Lung (tissue), 12 donors: ENCODE measurements around the gene PPP2R5B. TPM values are rescaled to one million over a fixed set of nuclear protein-coding genes. Genes with fewer than 3 reads are reported as not detected.

Experiments
- ATAC-seq: fragments of 200-7000 bp; cut with Tn5 transposase; one replicate; pipeline ENCODE4 v1.9.1; 2020; ENCODE audit warnings: moderate number of reproducible peaks; ENCODE audit not compliant: insufficient read depth, low FRiP score
- DNase-seq, 3 donors: peaks; one replicate each; pipeline ENCODE4 v3.0.0-alpha.2; 2013 to 2017
- H3K27ac ChIP-seq, 2 donors: one replicate each; pipeline ENCODE4 v1.5.1; 2013; ENCODE audit warnings: mild to moderate bottlenecking in 2 of 2, moderate library complexity in 2 of 2, control low read depth in 1 of 2, inconsistent platforms in 1 of 2, low read depth in 1 of 2, low read length in 1 of 2
- H3K27me3 ChIP-seq, 3 donors: one replicate each; pipeline ENCODE4 v1.5.1; 2013; ENCODE audit warnings: low read length in 2 of 3; ENCODE audit not compliant: control insufficient read depth in 3 of 3, insufficient read depth in 3 of 3
- H3K36me3 ChIP-seq, 4 donors: one replicate each; pipeline ENCODE4 v1.5.1; 2013; ENCODE audit warnings: low read length in 4 of 4, mild to moderate bottlenecking in 1 of 4, moderate library complexity in 1 of 4; ENCODE audit not compliant: control insufficient read depth in 4 of 4, insufficient read depth in 4 of 4
- H3K4me1 ChIP-seq, 5 donors: one replicate each; pipeline ENCODE4 v1.5.1; 2013; ENCODE audit warnings: low read length in 5 of 5, mild to moderate bottlenecking in 2 of 5, moderate library complexity in 1 of 5; ENCODE audit not compliant: control insufficient read depth in 5 of 5, insufficient read depth in 5 of 5
- H3K4me3 ChIP-seq: one replicate; pipeline ENCODE4 v1.5.1; 2013; ENCODE audit warnings: mild to moderate bottlenecking, control low read depth, moderate library complexity
- H3K9ac ChIP-seq, 2 donors: one replicate each; pipeline ENCODE4 v1.5.1; 2013; ENCODE audit warnings: low read length in 2 of 2, control low read depth in 1 of 2; ENCODE audit not compliant: insufficient read depth in 1 of 2
- H3K9me3 ChIP-seq, 4 donors: one replicate each; pipeline ENCODE4 v1.5.1; 2013; ENCODE audit warnings: low read length in 3 of 4, mild to moderate bottlenecking in 1 of 4, moderate library complexity in 1 of 4; ENCODE audit not compliant: control insufficient read depth in 4 of 4, insufficient read depth in 3 of 4
- CTCF ChIP-seq: IDR thresholded peaks from 2 replicates; pipeline ENCODE4 v1.5.1; 2012; ENCODE audit warnings: mild to moderate bottlenecking; ENCODE audit errors: control extremely low read depth, extremely low read depth
- WGBS, 2 donors: extraction: QIAGEN DNeasy Blood & Tissue Kit; methylation state at CpG; one replicate each; pipeline ENCODE4 v1.1.7; 2013; 5-methylcytosine and 5-hydroxymethylcytosine counted together
- polyA plus RNA-seq, 2 donors: library from polyadenylated mRNA; stranded (reverse); fragments of 200-250 nt; gene quantifications; one replicate each; pipeline ENCODE4 v1.2.1, GENCODE V29; 2013
- total RNA-seq, 2 donors: library from RNA; depleted of rRNA in 1 of 2; stranded (reverse); fragments of >200 nt in 1 of 2; gene quantifications; one replicate each; pipeline ENCODE4 v1.2.1, GENCODE V29; 2014 to 2021
- donor health status: control.
- donor health status: control.
- donor health status: Bipolar disorder and iron deficiency.
- donor health status: healthy.
- donor health status: DM: yes; HTN: yes; CAD: no.

PPP2R5B gene
- total and polyA plus RNA-seq, 4 donors, result 9.8 to 27.8 (median 17.3) TPM

DNA sequence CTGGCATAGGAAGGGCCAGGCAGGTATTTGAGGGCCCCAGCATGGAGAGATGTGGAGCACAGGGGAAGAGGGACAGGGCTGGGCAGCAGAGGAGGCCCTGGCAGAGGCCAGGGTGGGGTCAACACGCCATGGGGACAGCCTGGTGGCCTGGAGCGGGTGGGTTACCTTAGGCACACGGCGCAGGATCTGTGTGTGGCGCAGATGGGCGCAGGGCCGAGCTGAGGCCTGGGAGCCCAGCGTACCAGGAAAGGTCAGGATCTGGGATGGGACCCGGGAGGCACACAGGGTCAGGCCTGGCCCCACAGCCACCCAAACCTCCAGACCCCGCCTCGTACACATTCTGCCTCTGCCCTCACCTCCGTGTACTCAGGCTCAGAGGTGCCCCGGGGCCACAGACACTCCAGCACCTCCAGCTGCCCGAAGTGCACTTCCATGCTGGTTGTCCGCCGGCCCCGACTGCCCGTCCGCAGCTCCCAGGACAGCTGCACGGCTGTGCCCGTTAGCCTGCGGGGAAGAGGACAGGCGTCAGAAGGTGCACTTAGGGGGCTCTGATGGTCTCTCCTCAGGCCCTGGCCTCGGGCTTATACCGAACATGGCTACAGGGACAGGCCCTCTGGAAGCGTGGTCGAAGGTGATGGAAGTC is 13.9 kb upstream of the PPP2R5B start:
- no peak for TF ChIP-seq CTCF
- ATAC-seq (no peak), DNase-seq (no peak)
- Histone ChIP-seq H3K36me3 (peaks cover 4 to 81% (median 16%) of the 10 kb centered on the region in 4 donors), H3K9ac (no peak overlapping the region), H3K27me3 (no peaks in the 10 kb centered on the region), H3K4me3 (no peak overlapping the region), H3K27ac (no peak overlapping the region), H3K9me3 (no peaks in the 10 kb centered on the region), H3K4me1 (peaks cover 0 to 6% (median under 1%) of the 10 kb centered on the region in 5 donors)
- WGBS, 2 donors, result 94 to 96% methylated on average over 27 of the region's 27 CpGs

GRCh38 chr11:64911142-64911541 is 13.3 kb upstream of the PPP2R5B start:
- no peak overlapping the region for H3K27ac ChIP-seq

GRCh38 chr11:64911689-64912088 is 12.8 kb upstream of the PPP2R5B start:
- Histone ChIP-seq H3K4me3 (no peak overlapping the region), H3K27me3 (no peaks in the 10 kb centered on the region), H3K9ac (no peak overlapping the region), H3K9me3 (no peaks in the 10 kb centered on the region), H3K4me1 (peaks cover 3 to 17% (median 7%) of the 10 kb centered on the region in 5 donors), H3K36me3 (peaks cover 0 to 70% (median 13%) of the 10 kb centered on the region in 4 donors), H3K27ac (no peak overlapping the region)
- TF ChIP-seq CTCF, result no peak
- no peak for ATAC-seq
- WGBS, 2 donors, result 94 to 95% methylated on average over 9 of the region's 9 CpGs
- no peak for DNase-seq

More at GRCh38 chr11:64911142-64911541, 13.3 kb upstream of the PPP2R5B start:
- Histone ChIP-seq H3K4me1 (peaks cover 3 to 11% (median 6%) of the 10 kb centered on the region in 5 donors), H3K9me3 (no peaks in the 10 kb centered on the region), H3K4me3 (no peak overlapping the region), H3K36me3 (peaks cover 0 to 75% (median 13%) of the 10 kb centered on the region in 4 donors), H3K27me3 (no peaks in the 10 kb centered on the region), H3K9ac (no peak overlapping the region)
- ATAC-seq (no peak), DNase-seq (no peak)
- WGBS, 2 donors, result 91 to 93% methylated on average over 7 of the region's 7 CpGs
- no peak for TF ChIP-seq CTCF
